Activated naive CD8-positive, alpha-beta T cell treated with anti-CD3 and anti-CD28 coated beads for 36 hours (primary cell): Measurements from ENCODE around the gene TEDC2. TPM values are rescaled to one million over a fixed set of nuclear protein-coding genes. Genes with fewer than 3 reads are reported as not detected.

Experiments
- DNase-seq: peaks from one replicate; pipeline ENCODE4 v3.0.0; 2021
- H3K27ac Mint-ChIP-seq: one replicate; pipeline ENCODE4 v1.8.0; 2022; ENCODE audit warnings: mild to moderate bottlenecking, moderate library complexity, mixed read lengths
- H3K27me3 Mint-ChIP-seq: one replicate; pipeline ENCODE4 v1.8.0; 2022; ENCODE audit warnings: mild to moderate bottlenecking, mixed read lengths
- H3K36me3 Mint-ChIP-seq: one replicate; pipeline ENCODE4 v1.8.0; 2021; ENCODE audit warnings: mild to moderate bottlenecking, mixed read lengths
- H3K4me1 Mint-ChIP-seq: one replicate; pipeline ENCODE4 v1.8.0; 2021; ENCODE audit warnings: mixed read lengths
- H3K4me3 Mint-ChIP-seq: one replicate; pipeline ENCODE4 v1.8.0; 2022; ENCODE audit warnings: mild to moderate bottlenecking, moderate library complexity, mixed read lengths
- H3K9me3 Mint-ChIP-seq: one replicate; pipeline ENCODE4 v1.8.0; 2022; ENCODE audit warnings: mixed read lengths
- total RNA-seq, 2 experiments: library from RNA; stranded (reverse); gene quantifications; one replicate each; pipeline ENCODE4 v1.2.3, GENCODE V29; 2021

TEDC2 gene
- total RNA-seq, 2 experiments from 2014 or later, result 24.0 to 26.5 TPM

DNA sequence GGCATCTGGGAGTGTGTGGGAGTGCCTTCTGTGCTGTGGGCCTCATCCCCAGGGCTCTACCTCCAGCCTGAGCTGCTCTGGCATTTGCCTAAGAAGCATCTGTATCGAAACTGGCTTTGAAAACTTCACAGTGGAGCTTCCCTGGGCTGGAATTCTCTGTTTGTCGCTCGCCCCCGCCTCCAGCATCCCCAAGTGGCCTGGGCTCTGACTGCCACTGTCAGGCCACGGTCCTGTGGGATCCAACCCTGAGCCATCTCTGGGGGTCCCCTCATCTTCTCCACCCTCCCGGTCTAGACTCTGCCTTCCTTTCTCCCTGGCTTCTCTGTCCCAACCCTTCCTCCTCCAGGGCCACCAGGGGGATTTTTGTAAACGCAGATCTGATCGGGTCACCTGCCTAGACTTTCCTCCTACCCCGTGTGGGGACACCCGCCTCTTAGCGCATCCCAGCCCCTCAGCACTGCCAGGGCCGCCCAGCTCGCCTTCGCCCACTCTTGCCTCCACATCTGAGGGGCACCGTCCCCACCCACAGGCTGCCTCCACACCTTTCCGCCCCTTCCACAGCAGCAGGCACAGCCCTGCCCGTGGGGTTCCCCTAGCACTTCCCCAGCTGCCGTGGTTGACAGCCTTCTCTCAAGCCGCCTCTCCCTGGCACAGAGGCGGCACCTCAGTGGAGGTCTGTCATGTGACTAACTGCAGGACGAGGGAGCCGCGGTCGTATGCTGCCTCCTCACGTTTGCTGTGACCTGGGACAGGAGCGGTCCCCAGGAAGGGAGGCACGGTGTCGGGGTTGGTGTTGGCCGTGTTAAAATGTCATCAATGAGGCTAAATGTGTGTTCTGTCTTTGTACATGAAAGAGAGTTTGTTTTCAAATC lies 27.0 kb downstream of the TEDC2 start:
- H3K36me3 Mint-ChIP-seq, result peaks cover 3% of the 10 kb centered on the region
- H3K4me3 Mint-ChIP-seq, result peak overlapping the region; percentile 55
- no peaks in the 10 kb centered on the region for H3K9me3 Mint-ChIP-seq

DNA sequence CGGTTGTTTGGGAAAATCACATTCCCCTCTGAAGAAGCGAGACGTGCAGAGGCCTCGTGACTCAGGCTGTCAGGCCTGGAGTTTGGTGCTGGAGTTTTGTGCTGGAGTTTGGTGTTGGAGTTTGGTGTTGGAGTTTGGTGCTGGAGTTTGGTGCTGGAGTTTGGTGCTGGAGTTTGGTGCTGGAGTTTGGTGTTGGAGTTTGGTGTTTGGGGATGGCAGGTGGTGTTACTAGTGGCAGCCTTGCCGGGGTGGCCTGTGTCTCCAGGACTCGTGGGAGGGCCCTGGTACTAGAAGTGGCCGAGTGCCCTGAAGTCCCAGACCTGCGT lies 27.6 kb downstream of the TEDC2 start:
- Mint-ChIP-seq H3K27ac (peak overlapping the region; percentile 50), H3K4me1 (peaks cover 16% of the 10 kb centered on the region), H3K27me3 (no peaks in the 10 kb centered on the region), H3K4me3 (peak overlapping the region; percentile 55), H3K9me3 (no peaks in the 10 kb centered on the region), H3K36me3 (peaks cover 3% of the 10 kb centered on the region)
- no peak for DNase-seq

More for the DNA sequence above, 27.0 kb downstream of the TEDC2 start:
- Mint-ChIP-seq H3K27ac (peak overlapping the region; percentile 50), H3K4me1 (peaks cover 16% of the 10 kb centered on the region), H3K27me3 (no peaks in the 10 kb centered on the region)
- peak; percentile 79 for DNase-seq

DNA sequence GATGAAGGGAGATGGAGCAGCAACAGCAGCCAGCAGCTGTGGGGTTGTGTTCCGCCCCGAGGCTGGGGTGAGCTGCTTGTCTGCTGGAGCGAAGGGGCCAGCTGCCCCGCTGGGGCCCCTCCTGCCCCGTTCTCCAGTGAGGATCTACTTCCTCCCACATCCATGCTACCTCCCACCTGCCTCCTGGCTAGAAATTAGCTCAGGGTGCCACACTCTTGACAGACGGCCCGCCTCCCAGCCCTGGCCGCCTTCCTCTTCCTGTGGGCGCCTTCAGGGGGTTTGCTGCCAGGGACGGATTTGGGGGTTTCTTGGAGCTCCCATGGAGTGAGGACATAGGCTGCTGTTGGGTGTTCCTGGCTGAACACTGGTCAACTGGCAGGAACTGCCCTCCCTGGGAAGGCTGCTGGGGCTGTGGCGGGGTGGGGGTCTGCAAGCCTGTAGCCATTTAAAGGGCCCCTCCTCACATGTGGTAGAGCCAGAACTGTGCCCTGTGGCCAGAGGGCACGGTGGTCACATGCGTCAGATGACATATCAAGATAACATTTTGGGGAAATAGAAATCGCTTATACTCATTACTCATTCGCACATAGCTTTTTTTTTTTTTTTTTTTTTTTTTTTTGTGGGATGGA lies 28.1 kb downstream of the TEDC2 start:
- no peak for DNase-seq
- Mint-ChIP-seq H3K4me1 (peaks cover 14% of the 10 kb centered on the region), H3K27ac (no peak overlapping the region), H3K27me3 (no peaks in the 10 kb centered on the region), H3K36me3 (peaks cover 3% of the 10 kb centered on the region), H3K4me3 (no peak overlapping the region), H3K9me3 (no peaks in the 10 kb centered on the region)

DNA sequence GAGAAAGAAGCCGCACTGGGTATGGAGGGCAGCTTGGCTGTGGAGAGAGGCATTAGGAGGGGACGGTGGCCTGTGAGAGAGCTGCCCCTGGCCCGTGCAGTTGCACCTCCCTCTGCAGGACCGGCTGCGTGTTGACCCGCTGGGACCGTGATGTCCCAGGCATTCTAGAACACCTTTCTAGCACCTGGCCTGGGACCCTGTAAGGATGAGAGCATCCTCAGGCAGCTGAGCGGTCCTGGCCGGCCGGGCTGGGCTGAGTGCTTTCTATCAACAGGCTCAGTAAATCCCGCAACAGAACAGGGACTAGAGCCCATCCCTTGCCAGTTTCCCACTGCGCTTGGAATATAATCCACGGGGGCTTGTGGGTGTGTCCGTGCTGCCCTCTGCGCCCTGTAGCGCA lies 29.7 kb downstream of the TEDC2 start:
- DNase-seq, result no peak
- Mint-ChIP-seq H3K4me3 (no peak overlapping the region), H3K36me3 (peaks cover 3% of the 10 kb centered on the region), H3K27ac (no peak overlapping the region), H3K27me3 (no peaks in the 10 kb centered on the region), H3K9me3 (no peaks in the 10 kb centered on the region), H3K4me1 (peaks cover 14% of the 10 kb centered on the region)

DNA sequence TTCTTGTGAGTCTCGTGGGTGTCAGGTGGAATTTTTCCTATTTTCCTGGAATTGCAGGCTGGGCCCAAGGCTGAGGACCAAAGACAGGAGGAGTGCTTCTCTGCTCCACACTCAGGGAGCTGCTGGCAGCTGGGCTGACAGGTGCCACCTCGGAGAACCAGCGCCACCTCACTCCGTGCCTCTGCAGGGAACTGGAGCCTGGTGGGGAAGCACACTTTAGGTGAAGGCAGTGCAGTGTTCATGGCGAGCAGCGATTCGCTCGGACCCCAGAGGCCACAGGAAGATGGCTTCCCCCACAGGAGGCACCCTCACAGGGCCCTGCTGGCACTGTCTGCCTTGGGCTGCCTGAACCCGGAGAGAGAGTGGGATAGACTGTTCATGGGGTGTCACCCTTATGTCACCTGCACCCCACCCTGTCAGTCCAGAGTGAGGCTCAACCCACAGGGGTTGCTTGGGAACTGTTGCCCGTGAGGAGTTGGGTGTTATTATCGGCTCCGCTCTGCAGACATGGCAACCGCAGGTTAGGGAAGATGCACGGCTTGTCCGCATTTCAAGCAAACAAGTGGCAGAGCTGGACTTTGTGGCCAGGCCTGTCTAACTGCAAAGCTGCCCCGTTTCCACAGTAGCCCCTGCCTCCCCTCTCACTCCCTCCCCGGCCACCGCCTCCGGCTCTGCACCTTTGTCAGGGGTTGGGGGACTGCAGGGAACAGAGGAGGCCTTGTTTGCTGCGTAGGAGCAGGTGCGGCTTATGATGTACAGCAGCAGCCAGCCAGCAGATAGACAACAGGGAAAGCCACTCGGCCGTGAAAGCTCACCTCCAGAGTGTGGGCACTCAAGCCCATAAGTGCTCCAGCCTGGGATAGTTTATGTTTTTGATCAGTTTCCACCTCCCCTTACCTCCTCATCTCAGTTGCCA lies 30.5 kb downstream of the TEDC2 start:
- no peaks in the 10 kb centered on the region for H3K9me3 Mint-ChIP-seq
- no peak overlapping the region for H3K27ac Mint-ChIP-seq
- no peak overlapping the region for H3K4me3 Mint-ChIP-seq
- no peaks in the 10 kb centered on the region for H3K27me3 Mint-ChIP-seq
- H3K36me3 Mint-ChIP-seq, result peaks cover 3% of the 10 kb centered on the region
- peaks cover 14% of the 10 kb centered on the region for H3K4me1 Mint-ChIP-seq
- no peak for DNase-seq

DNA sequence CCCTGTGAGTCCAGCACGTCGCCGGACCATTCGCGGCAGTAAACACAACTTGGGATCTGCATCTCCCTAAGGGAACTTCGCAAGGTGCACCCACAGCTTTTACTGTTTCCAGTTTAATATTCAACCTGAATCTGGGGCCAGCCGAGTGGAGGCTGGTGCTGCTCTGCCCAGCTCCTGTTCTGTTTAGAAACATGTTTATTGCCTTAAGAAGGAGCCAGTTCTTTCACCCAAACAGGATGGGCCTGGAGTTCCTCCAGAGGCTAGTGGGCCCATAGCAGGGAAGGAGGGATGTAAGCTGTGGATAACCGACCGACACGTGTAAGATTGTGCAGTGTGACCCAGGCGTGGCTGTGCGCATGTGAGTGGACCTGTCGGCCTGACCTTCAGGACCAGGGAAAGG lies 32.4 kb downstream of the TEDC2 start:
- Mint-ChIP-seq H3K27me3 (no peaks in the 10 kb centered on the region), H3K4me1 (peaks cover 3% of the 10 kb centered on the region), H3K27ac (no peak overlapping the region), H3K9me3 (no peaks in the 10 kb centered on the region), H3K4me3 (no peak overlapping the region), H3K36me3 (no peaks in the 10 kb centered on the region)
- no peak for DNase-seq

DNA sequence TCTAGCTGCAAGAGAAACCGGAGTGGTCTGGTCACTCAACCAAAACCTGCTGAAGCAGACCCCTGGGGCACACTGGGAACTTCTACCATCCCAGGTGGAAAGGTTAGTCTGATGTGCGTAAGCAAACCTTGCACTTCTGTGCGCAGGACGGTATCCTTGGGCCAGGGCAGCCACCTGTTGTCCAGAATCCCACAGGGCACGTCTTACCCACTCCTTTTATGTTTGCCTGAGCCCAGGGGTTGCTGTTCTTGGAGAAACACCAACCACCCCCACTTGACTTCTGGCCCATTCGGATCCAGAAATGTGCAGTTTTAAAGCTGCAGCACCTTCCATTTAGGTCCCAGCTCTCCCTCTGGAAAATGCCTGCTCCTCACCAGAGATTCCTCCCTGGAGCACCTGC lies 33.7 kb downstream of the TEDC2 start:
- Mint-ChIP-seq H3K9me3 (no peaks in the 10 kb centered on the region), H3K4me3 (no peak overlapping the region), H3K4me1 (no peaks in the 10 kb centered on the region), H3K27ac (no peak overlapping the region), H3K27me3 (no peaks in the 10 kb centered on the region), H3K36me3 (peaks cover 4% of the 10 kb centered on the region)
- DNase-seq, result no peak

DNA sequence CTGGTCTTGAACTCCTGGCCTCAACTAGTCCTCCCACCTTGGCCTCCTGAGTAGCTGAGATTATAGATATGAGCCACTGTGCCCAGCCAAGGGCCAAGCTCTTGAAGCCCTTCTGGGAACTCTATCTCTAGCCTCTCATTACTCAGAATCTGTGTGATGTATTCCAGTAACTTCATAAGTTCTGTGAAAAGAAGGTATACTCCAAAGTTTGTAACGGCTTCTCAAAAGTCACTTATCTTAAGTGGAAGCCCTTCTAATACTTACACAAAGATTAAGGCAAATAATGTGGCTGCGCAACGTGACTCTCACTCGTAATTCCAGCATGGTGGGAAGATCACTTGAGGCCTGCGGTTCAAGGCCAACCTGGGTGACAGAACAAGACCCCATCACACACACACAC lies 34.7 kb downstream of the TEDC2 start:
- DNase-seq, result no peak
- Mint-ChIP-seq H3K4me3 (no peak overlapping the region), H3K27me3 (no peaks in the 10 kb centered on the region), H3K9me3 (no peaks in the 10 kb centered on the region), H3K27ac (no peak overlapping the region), H3K4me1 (no peaks in the 10 kb centered on the region), H3K36me3 (peaks cover 4% of the 10 kb centered on the region)

DNA sequence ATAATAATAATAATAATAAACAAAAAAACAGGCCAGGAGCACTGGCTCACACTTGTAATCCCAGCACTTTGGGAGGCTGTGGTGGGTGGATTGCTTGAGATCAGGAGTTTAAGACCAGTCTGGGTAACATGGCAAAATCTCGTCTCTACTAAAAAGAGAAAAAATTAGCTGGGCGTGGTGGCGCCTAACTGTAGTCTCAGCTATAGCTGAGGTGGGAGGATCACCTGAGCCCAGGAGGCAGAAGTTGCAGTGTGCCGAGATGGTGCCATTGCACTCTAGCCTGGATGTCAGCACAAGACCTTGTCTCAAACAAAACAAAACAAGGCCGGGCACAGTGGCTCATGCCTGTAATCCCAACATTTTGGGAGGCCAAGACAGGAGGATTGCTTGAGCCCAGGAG lies 35.1 kb downstream of the TEDC2 start:
- Mint-ChIP-seq H3K27me3 (no peaks in the 10 kb centered on the region), H3K36me3 (peaks cover 4% of the 10 kb centered on the region), H3K4me3 (no peak overlapping the region), H3K27ac (no peak overlapping the region), H3K4me1 (no peaks in the 10 kb centered on the region), H3K9me3 (no peaks in the 10 kb centered on the region)
- no peak for DNase-seq

DNA sequence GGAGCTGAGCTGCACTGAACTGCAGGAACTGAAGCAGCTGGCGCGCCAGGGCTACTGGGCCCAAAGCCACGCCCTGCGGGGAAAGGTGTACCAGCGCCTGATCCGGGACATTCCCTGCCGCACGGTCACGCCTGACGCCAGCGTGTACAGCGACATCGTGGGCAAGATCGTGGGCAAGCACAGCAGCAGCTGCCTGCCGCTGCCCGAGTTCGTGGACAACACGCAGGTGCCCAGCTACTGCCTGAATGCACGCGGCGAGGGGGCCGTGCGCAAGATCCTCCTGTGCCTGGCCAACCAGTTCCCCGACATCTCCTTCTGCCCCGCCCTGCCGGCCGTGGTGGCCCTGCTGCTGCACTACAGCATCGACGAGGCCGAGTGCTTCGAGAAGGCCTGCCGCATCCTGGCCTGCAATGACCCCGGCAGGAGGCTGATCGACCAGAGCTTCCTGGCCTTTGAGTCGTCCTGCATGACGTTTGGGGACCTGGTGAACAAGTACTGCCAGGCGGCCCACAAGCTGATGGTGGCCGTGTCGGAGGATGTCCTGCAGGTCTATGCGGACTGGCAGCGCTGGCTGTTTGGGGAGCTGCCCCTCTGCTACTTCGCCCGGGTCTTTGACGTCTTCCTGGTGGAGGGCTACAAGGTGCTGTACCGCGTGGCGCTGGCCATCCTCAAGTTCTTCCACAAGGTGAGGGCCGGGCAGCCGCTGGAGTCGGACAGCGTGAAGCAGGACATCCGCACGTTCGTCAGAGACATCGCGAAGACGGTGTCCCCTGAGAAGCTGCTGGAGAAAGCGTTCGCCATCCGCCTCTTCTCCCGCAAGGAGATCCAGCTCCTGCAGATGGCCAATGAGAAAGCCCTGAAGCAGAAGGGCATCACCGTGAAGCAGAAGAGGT lies 36.6 kb downstream of the TEDC2 start:
- H3K4me3 Mint-ChIP-seq, result no peak overlapping the region
- no peaks in the 10 kb centered on the region for H3K27me3 Mint-ChIP-seq
- no peak for DNase-seq
- H3K4me1 Mint-ChIP-seq, result no peaks in the 10 kb centered on the region
- H3K36me3 Mint-ChIP-seq, result peaks cover 4% of the 10 kb centered on the region
- no peaks in the 10 kb centered on the region for H3K9me3 Mint-ChIP-seq
- H3K27ac Mint-ChIP-seq, result no peak overlapping the region

DNA sequence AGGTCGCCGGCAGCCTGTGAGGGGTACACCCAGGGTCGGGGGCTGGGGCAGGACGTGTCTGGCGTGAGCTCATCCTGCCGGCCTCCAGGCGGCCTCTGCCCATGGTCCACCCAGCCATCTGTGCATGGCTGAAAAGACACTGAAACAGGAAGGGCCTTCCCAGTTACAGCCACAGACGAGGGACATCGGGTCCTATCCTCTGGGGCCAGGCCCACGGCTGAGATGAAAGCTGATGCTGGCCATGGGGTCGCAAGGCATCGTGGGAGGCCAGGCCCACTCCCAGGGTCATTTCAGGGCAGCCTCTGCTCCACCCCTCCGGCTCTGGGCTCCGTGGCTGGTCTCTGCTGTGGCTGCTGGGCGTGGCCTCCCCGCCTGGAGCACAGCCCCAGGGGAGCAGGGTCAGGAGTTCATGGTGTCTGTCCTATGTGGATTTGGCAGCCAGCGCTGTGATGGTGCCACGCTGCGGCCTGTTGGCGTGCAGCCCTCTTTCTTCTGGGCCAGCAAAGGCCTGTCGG lies 37.3 kb downstream of the TEDC2 start:
- Mint-ChIP-seq H3K4me3 (no peak overlapping the region), H3K4me1 (no peaks in the 10 kb centered on the region), H3K27ac (no peak overlapping the region), H3K36me3 (peaks cover 4% of the 10 kb centered on the region), H3K9me3 (no peaks in the 10 kb centered on the region), H3K27me3 (no peaks in the 10 kb centered on the region)
- DNase-seq, result no peak

DNA sequence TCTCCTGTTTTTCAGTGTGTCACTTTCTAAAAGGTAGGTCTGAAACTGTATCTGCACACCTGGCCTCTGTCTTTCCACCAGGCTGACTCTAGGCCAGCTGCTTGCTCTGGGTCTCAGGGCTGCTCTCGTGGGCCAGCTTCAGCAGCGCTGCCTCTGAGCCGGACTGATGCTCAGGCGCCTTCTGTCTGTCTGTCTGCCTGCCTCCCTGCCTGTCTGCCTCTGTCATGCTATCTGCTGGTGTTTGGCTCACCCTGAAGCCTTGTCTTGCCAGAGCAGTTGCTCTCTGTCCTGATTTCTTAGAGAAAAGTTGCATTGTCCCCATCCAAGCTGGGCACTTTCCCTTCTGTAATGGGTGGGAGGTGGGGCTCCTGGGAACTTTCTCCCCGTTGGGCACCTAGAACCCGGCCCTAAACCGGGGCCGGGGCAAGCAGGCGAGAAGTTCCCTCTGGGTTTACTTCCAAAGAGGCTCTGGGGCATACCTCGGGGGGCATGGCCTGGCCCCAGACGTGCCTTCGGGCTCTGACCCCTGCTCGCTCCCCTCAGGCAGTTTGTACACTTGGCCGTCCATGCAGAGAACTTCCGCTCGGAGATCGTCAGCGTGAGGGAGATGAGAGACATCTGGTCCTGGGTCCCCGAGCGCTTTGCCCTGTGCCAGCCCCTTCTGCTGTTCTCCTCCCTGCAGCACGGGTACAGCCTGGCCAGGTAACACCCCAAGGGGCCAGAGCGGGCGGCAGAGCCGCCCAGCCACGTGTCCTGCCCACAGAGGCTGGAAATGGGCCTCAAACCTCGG lies 38.0 kb downstream of the TEDC2 start:
- DNase-seq, result no peak
- Mint-ChIP-seq H3K27me3 (no peaks in the 10 kb centered on the region), H3K4me3 (no peak overlapping the region), H3K9me3 (no peaks in the 10 kb centered on the region), H3K4me1 (no peaks in the 10 kb centered on the region), H3K36me3 (peaks cover 4% of the 10 kb centered on the region), H3K27ac (no peak overlapping the region)

DNA sequence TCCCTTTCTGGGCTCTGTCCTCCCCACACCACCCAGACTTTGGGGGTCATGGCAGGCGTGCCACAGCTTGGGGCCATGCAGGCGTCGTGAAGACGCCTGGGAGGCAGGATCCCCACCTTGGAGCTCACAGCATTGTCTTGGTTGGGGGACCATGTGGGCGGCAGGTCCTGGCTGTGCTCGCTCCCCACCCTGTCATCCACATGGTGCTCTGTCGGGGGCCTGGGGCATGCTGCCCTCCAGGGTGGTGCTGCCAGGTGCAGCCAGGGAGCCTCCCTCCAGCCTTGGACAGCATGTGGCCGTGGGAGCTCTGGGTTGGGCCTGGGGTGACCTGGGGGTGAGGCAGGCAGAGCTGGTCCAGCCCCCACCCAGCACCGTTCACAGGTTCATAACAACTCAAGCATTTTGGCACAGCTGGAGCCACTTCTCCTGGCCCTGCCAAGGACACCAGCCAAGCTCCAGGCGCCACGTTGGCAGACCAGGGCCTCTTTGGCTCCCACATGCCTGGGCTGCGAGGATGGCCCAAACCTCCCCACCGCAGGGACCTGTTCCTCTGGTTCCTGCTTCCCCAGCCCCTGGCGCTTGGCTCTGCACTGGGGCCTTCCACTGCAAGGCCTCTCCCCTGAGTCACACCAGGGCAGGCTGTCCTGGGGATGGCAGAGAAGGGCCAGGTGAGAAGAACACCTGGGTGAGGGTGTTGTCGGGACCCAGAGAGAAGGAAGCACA lies 38.8 kb downstream of the TEDC2 start:
- Mint-ChIP-seq H3K4me3 (no peak overlapping the region), H3K9me3 (no peaks in the 10 kb centered on the region), H3K27ac (no peak overlapping the region), H3K36me3 (peaks cover 4% of the 10 kb centered on the region), H3K4me1 (no peaks in the 10 kb centered on the region), H3K27me3 (no peaks in the 10 kb centered on the region)
- no peak for DNase-seq
